Right lobe of liver (tissue), 6 donors: ENCODE results near the gene B4GALT2. TPM values are rescaled to one million over a fixed set of nuclear protein-coding genes. Genes with fewer than 3 reads are reported as not detected.

ENCODE experiments used
- ATAC-seq, 4 donors: fragments of 200-7000 bp; cut with Tn5 transposase; one replicate each; pipeline ENCODE4 v1.9.1; 2020; ENCODE audit warnings: mild to moderate bottlenecking in 4 of 4, moderate library complexity in 4 of 4
- DNase-seq, 3 donors: peaks; one replicate each; pipeline ENCODE4 v3.0.0-alpha.2; 2020
- H3K27ac ChIP-seq, 3 donors: fragments of 200-600 bp; one replicate each; pipeline ENCODE4 v1.8.0; 2022
- H3K27me3 ChIP-seq, 2 donors: fragments of 200-600 bp; one replicate each; pipeline ENCODE4 v1.8.0; 2022
- H3K36me3 ChIP-seq, 4 donors: fragments of 200-600 bp; sonication (generic) in 1 of 4; one replicate each; pipeline versions ENCODE4 v1.5.1 to v1.8.0; 2017 to 2022; ENCODE audit warnings: control low read depth in 1 of 4
- H3K4me1 ChIP-seq, 4 donors: fragments of 200-600 bp; sonication (generic) in 1 of 4; one replicate each; pipeline versions ENCODE4 v1.5.1 to v1.8.0; 2017 to 2022; ENCODE audit warnings: control low read depth in 1 of 4
- H3K4me3 ChIP-seq, 3 donors: fragments of 200-600 bp; one replicate each; pipeline ENCODE4 v1.8.0; 2022
- H3K9me3 ChIP-seq, 4 donors: fragments of 200-600 bp; sonication (generic) in 1 of 4; one replicate each; pipeline versions ENCODE4 v1.5.1 to v1.8.0; 2017 to 2022; ENCODE audit warnings: control low read depth in 1 of 4
- POLR2A ChIP-seq: fragments of 450-650 bp; IDR thresholded peaks from one replicate; pipeline ENCODE4 v1.6.1; 2017; ENCODE audit warnings: antibody characterized with exemption, mild to moderate bottlenecking
- WGBS: methylation state at CpG from one replicate; pipeline ENCODE4 v1.1.6; 2018; ENCODE audit warnings: low coverage, low lambda C conversion rate; ENCODE audit not compliant: insufficient coverage; ENCODE audit errors: missing lambda C conversion rate; 5-methylcytosine and 5-hydroxymethylcytosine counted together
- intact Hi-C, 2 donors: fragments of 100-400 bp; cut with DNase I; formaldehyde crosslinking; loops; one replicate each; pipeline versions ENCODE4 v1.11.2 to v1.14.1; 2022
- total RNA-seq, 6 experiments: library from RNA; depleted of rRNA in 2 of 6; stranded (reverse); fragments of >200 nt in 2 of 6; fragmentation: NEBNext Ultra II Directional in 3 of 6; extraction: Animal tissue kit (Norgen Biotek cat#: 25700) in 3 of 6; gene quantifications; one replicate each; pipeline versions ENCODE4 v1.1.0 to v1.2.4, GENCODE V29; 2016 to 2023
- TF ChIP-seq, protein P1 (sequence below), 4 donors: fragments of 200-600 bp in 3 of 4; fragments of 450-650 bp in 1 of 4; IDR thresholded peaks; one replicate each; pipeline versions ENCODE4 v1.5.1 to v1.8.0; 2016 to 2022; ENCODE audit warnings: antibody characterized with exemption in 4 of 4, mild to moderate bottlenecking in 2 of 4
- donor health status: DM: no; HTN: yes; CAD: no.
- donor health status: DM: no; HTN: no; CAD: no.
- donor health status: DM: no; HTN: no; CAD: no.
- donor health status: DM: no; HTN: yes; CAD: no.
- donor health status: DM: no; HTN: yes; CAD: no.

Gene B4GALT2
- total RNA-seq, 6 experiments from 2014 or later: 13.4 to 49.5 (median 18.5) TPM

DNA sequence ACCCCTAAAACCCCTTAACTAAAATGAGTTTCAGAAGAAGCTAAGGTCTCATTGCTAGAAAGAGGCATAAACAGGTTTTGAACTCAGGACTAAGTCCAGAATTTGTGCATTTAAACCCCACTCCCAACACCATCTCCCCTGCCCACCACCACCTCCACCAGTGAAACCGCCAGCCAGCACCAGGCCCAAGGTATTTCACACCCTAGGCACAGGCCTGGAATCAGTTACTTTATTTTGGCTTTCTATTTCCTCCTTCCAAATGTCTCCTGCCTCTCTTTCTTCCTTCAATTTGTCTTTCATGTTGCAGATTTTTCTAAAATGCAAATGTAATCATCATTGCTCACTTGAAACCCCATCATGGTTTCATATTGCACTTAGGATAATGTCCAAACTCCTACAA is 34.1 kb upstream of the B4GALT2 start:
- 100% methylated on average over 1 of the region's 1 CpG for WGBS
- no peak for DNase-seq
- ATAC-seq: no peak
- TF ChIP-seq, protein P1, sequence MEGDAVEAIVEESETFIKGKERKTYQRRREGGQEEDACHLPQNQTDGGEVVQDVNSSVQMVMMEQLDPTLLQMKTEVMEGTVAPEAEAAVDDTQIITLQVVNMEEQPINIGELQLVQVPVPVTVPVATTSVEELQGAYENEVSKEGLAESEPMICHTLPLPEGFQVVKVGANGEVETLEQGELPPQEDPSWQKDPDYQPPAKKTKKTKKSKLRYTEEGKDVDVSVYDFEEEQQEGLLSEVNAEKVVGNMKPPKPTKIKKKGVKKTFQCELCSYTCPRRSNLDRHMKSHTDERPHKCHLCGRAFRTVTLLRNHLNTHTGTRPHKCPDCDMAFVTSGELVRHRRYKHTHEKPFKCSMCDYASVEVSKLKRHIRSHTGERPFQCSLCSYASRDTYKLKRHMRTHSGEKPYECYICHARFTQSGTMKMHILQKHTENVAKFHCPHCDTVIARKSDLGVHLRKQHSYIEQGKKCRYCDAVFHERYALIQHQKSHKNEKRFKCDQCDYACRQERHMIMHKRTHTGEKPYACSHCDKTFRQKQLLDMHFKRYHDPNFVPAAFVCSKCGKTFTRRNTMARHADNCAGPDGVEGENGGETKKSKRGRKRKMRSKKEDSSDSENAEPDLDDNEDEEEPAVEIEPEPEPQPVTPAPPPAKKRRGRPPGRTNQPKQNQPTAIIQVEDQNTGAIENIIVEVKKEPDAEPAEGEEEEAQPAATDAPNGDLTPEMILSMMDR (IDR thresholded peaks at IDR 0.05): no peak
- no peak for TF ChIP-seq POLR2A
- H3K27me3 ChIP-seq: no peaks in the 10 kb centered on the region
- H3K36me3 ChIP-seq: peaks cover 0 to 1% (median 0%) of the 10 kb centered on the region in 4 donors
- intact Hi-C loops: no loop called here
- peaks cover 0 to 17% (median 9%) of the 10 kb centered on the region in 4 donors for H3K4me1 ChIP-seq
- H3K9me3 ChIP-seq: no peaks in the 10 kb centered on the region
- H3K27ac ChIP-seq: no peak overlapping the region
- H3K4me3 ChIP-seq: no peak overlapping the region

DNA sequence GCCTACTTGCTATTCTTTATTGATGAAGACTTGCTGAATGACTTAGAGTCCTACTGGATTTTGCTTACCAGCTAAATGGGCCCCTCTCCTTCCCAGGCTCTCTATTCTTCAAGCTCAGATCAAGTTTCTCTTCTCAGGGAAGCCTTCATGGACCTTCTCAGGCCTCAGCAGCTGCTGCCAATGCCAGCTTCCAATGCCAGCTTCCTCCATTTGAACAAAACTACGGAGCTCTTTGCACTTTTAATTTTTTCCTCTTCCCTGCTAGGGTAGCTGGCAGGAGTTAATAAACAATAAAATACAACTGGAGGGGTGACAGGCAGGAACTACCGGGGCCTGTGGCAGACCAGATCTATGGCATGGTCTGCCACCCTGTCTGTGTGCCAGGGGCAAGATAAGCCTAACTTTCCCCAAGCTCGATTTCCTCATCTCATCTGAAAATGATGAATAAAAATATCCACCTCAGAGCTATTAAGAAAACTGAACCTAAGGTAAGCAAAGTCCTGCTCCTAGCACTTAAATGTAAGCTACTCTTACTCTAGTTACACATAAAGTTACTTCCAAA is 33.3 kb upstream of the B4GALT2 start:
- ATAC-seq: no peak
- DNase-seq: no peak
- intact Hi-C loops: no loop called here
- peaks cover 0 to 5% (median 0%) of the 10 kb centered on the region in 4 donors for H3K36me3 ChIP-seq
- peaks cover 0 to 17% (median 9%) of the 10 kb centered on the region in 4 donors for H3K4me1 ChIP-seq
- H3K27me3 ChIP-seq: no peaks in the 10 kb centered on the region
- H3K4me3 ChIP-seq: peak overlapping the region; percentile 44 to 88 (median 79)
- peak overlapping the region; percentile 95 to 98 (median 96) for H3K27ac ChIP-seq
- H3K9me3 ChIP-seq: no peaks in the 10 kb centered on the region
- no peak for TF ChIP-seq POLR2A
- TF ChIP-seq, protein P1 (IDR thresholded peaks at IDR 0.05): no peak
- 0% methylated on average over 3 of the region's 3 CpGs for WGBS

DNA sequence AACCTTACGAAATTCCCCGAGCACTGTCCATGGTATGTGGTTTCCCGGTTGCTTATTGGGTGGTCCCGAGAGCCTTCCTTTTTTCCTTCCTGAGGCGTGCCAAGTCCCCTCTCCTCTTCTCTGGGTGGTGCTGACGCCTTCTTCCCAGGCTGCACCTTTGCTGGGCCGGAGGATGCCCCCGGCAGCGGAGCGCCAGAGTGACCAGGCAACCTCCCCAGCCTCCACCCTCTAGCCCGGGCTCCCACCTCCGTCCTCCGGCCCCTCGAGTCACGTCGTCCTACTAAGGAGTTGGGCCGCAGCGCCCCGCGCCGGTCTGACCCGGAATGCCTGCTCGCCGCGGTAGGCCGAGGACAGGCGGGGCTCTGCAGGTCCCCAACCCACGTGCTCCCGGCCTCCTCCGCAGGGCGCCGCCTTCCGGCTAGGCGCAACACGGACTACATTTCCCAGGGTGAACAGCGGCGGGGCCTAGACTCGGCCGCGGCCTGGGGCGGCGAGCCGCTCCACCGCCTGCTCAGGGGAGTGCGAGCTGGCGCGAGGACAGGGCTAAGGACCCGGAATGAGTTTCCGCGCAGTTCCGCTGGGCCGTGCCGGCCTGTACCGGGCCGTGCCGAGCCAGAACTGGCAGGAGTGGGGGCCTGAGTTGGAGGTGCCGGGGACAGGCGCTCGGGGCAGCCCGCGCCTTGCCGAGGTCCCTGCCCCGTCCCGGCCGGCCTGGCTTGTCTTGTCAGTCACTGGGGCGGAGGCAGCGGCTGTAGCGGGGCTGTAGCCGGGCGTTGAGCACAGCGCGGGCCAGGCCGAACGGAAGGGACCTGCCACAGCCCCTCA is 32.6 kb upstream of the B4GALT2 start, which contains the start of gene IPO13:
Gene IPO13 (plus strand): TSS at position 715 of the 825 bp plus-strand sequence. CDS start 651 bp downstream, outside the sequence.
- no peaks in the 10 kb centered on the region for H3K27me3 ChIP-seq
- intact Hi-C loops: no loop called here
- WGBS: 0% methylated on average over 10 of the region's 74 CpGs
- ATAC-seq: peak; percentile 96 to 98 (median 97)
- peaks cover 0 to 5% (median 0%) of the 10 kb centered on the region in 4 donors for H3K36me3 ChIP-seq
- TF ChIP-seq POLR2A: peak; percentile 83
- TF ChIP-seq, protein P1 (IDR thresholded peaks at IDR 0.05): peak; percentile 73 to 81 (median 74)
- peaks cover 0 to 17% (median 9%) of the 10 kb centered on the region in 4 donors for H3K4me1 ChIP-seq
- DNase-seq: peak; percentile 97 to 98 (median 98)
- peak within 1 kb of the TSS; percentile 95 to 98 (median 96) for H3K27ac ChIP-seq
- H3K4me3 ChIP-seq: peak within 1 kb of the TSS; percentile 44 to 88 (median 79)
- no peaks in the 10 kb centered on the region for H3K9me3 ChIP-seq

DNA sequence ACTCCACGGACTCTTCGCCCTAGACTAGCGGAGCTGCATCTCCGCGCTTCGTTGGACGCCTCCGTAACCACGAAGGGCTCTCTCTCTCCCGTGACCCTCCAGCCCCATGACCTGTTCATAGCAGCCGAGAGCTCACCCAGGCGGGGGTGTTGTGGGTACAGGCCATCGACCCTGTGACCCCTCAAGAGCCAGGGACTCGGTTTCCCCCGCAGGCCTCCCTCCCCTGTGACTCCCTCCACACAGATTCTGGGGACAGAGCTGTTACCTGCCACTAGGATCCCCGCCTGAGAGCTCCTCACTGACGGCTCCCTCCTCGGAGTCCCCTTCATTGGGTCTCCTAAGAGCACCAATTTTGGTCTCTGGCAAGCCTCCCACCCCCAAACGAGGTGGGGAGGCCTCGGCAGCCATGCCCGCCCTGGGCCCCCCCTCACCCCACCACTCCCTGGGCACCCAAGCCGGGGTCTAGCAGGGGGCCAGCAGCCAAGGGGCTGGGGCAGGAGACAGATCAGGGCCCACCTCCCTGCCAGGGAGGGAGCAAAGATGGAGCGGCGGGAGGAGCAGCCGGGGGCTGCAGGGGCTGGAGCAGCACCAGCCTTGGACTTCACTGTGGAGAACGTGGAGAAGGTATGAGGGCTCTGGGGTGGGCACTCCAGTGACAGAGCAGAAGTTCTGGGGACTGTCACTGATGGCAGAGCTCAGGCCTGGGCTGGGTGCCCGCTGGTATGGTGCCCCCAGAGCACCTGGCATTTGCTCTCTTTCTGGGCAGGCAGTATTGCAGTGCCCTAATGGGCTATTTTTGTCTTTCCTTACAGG is 31.7 kb upstream of the B4GALT2 start:
- Histone ChIP-seq H3K9me3 (no peaks in the 10 kb centered on the region), H3K27ac (peak overlapping the region; percentile 95 to 98 (median 96)), H3K4me3 (peak overlapping the region; percentile 44 to 88 (median 79)), H3K4me1 (peaks cover 0 to 17% (median 9%) of the 10 kb centered on the region in 4 donors), H3K27me3 (no peaks in the 10 kb centered on the region), H3K36me3 (peaks cover 0 to 5% (median 0%) of the 10 kb centered on the region in 4 donors)
- ATAC-seq (peak in 1 of 4 donors; percentile 3), DNase-seq (peak in 1 of 3 donors; percentile 41)
- 8% methylated on average over 8 of the region's 27 CpGs for WGBS
- TF ChIP-seq, protein P1 (IDR thresholded peaks at IDR 0.05): no peak
- TF ChIP-seq POLR2A: no peak
- intact Hi-C loops: no loop called here
